Right lobe of liver (tissue), 4 donors: ENCODE results near the gene UBE2H.

Experiments used
- CTCF ChIP-seq, 4 donors: fragments of 200-600 bp in 3 of 4; fragments of 450-650 bp in 1 of 4; IDR thresholded peaks; one replicate each; pipeline versions ENCODE4 v1.5.1 to v1.8.0; 2016 to 2022; ENCODE audit warnings: antibody characterized with exemption in 4 of 4, mild to moderate bottlenecking in 2 of 4
- POLR2A ChIP-seq: fragments of 450-650 bp; IDR thresholded peaks from one replicate; pipeline ENCODE4 v1.6.1; 2017; ENCODE audit warnings: antibody characterized with exemption, mild to moderate bottlenecking
- donor health status: DM: no; HTN: no; CAD: no.
- donor health status: DM: no; HTN: no; CAD: no.
- donor health status: DM: no; HTN: yes; CAD: no.

GRCh38 chr7:129865093-129865924 is 87.5 kb downstream of the UBE2H start:
- no peak for TF ChIP-seq CTCF (IDR thresholded peaks at IDR 0.05)
- TF ChIP-seq POLR2A = no peak
